DOHH2 (cell line): ENCODE data around the gene HRH4.

ENCODE experiments used
- EZH2phosphoT487 ChIP-seq: fragments of 200-600 bp; sonication (generic); IDR thresholded peaks from 2 replicates; pipeline ENCODE4 v1.6.1; 2017; ENCODE audit warnings: borderline replicate concordance, mild to moderate bottlenecking, antibody characterized with exemption, low read length, moderate library complexity, mixed read lengths
- TF ChIP-seq, protein P1 (sequence below): fragments of 200-600 bp; sonication (generic); IDR thresholded peaks from one replicate; pipeline ENCODE4 v1.5.1; 2014; ENCODE audit warnings: antibody characterized with exemption, mild to moderate bottlenecking, low read depth, low read length; ENCODE audit not compliant: poor library complexity, severe bottlenecking

DNA sequence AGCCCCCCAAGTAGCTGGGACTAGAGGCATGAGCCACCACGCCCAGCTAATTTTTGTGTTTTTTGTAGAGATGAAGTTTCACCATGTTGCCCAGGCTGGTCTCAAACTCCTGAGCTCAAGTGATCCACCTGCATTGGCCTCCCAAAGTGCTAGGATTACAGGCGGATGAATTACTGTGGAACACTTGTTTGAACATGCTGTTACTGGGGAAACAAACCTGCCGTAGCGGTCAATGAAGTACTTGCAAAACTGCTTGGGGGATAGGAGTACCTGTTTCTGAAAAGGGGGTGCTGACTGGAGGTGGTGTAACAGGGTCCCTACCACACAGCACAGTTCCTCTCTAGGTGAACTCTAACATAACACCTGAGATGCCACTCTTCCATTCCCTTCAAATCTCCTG is 39.9 kb upstream of the HRH4 start:
- TF ChIP-seq, protein P1, sequence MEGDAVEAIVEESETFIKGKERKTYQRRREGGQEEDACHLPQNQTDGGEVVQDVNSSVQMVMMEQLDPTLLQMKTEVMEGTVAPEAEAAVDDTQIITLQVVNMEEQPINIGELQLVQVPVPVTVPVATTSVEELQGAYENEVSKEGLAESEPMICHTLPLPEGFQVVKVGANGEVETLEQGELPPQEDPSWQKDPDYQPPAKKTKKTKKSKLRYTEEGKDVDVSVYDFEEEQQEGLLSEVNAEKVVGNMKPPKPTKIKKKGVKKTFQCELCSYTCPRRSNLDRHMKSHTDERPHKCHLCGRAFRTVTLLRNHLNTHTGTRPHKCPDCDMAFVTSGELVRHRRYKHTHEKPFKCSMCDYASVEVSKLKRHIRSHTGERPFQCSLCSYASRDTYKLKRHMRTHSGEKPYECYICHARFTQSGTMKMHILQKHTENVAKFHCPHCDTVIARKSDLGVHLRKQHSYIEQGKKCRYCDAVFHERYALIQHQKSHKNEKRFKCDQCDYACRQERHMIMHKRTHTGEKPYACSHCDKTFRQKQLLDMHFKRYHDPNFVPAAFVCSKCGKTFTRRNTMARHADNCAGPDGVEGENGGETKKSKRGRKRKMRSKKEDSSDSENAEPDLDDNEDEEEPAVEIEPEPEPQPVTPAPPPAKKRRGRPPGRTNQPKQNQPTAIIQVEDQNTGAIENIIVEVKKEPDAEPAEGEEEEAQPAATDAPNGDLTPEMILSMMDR: no peak
- TF ChIP-seq EZH2phosphoT487: no peak
